Activated CD4-positive, alpha-beta T cell treated with anti-CD3 and anti-CD28 coated beads, Interleukin-2, amount 50 U/mL, for 1 hour (primary cell): Measurements from ENCODE around the gene PRDM7.
"Not testable (repeated sequence)": the region's sequence is repeated elsewhere in the genome, so short reads cannot be mapped to it uniquely, and the experiment has no call there.

ENCODE experiments used
- DNase-seq: peaks from one replicate; pipeline ENCODE4 v3.0.0-alpha.2; 2020

The PRDM7 gene

DNA sequence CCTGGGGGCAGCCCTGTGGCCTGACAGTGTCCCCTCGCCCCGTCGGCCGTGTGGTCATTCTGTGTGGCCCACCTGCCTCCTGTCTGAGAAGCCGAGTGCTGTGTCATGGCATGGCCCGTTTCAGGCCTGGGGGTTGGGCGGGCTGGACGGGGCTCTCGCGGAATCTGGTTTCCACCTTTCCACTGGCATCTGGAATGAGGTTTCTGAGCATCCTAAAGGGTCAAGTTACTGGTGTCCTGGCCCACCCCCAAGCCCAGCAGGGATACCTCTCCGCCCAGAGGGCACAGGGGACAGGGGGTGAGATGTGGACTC lies 65.7 kb downstream of the PRDM7 start:
- no peak for DNase-seq

DNA sequence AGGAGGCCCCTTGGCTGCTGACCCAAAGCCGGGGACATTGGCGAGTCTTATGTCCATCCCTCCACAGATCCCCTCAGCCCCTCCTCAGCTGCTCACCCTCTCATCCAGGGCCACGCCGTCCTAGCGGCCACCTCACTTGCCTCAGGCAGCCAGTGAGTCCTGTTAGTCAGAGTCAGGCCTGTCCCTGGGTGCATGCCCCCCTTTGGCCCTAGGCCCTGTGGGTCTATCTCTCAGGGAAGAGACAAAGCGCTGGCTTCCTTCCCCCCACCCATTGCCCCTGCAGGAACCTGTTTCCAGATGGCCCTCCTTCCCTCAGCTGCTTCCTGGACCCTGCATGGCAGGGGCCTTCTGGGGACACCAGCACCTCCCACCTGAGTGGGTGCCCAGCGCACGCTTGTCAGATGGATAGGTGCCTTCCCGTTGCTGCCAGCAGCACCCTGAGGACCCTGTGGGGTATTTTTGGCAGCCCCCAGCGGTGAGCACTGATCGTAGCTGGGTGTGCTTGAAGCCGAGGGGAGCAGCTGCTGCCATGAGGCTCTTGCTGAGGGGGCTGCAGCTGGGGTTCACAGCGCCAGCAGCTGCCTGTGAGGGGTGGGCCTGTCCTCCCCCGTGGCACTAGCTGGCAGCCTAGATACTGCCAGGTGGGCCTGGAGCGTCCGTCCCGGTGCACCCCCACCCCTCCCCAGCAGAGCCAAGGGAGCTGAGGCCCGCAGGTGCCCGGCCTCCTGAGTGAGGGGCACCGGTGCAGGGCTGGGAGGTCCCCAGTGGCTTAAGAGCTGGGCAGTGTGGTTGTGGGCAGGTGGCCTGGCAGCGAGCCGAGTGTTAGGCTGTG lies 66.2 kb downstream of the PRDM7 start:
- no peak for DNase-seq

DNA sequence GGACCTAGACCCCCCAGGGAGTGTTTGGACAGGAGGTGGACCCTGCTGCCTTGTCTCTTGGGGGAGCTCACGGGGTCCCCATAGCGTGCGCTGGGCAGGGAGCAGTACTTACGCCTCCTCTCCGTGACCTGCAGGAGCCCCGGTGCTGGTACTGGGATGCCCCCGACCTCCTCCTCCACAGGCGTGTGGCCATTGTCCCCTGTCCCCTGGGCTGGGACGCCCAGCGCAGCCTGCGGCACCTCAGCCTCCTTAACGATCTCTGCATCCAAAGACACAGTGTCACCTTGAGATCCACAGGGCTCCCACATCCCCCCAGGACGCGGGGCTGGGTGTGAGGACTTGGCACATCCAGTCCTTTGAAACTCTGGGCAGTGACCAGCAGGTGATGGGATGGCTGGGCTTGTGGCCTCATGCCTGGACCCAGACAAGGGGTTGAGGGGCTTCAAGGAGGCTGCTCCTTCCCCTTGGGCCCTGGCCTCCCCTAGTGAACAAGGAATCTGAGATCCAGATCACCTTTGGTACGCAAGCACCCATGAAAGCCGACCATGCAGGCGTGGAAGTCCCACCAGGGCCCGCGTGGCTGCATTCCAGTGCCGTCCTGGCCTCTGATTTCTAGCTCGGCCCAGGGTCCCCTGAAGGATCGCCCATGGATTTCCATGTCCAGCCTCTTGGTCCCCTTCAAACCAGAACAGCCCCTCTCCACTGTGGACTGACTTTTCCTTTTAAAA lies 67.8 kb downstream of the PRDM7 start:
- DNase-seq = no peak

DNA sequence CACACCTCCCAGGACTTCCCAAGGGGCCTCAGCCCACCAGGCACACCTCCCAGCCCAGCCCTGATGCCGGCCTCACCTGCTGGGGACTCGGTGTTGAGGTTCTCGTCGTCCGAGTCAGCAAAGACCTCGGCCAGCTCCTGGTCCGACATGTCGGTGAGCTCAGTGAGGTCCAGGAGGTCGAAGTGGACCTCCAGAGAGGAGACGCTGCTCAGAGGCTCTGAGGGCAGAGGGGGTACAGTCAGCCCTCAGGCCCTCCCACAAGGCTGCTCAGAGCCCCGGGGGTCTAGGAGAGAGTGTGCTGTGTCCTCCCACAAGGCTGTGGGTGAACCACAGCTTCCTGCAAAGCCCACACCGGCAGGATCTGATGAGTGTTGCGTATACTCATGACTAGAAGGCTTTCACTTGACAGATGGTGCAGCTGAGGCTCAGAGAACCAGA lies 68.4 kb downstream of the PRDM7 start:
- peak; percentile 53 for DNase-seq

DNA sequence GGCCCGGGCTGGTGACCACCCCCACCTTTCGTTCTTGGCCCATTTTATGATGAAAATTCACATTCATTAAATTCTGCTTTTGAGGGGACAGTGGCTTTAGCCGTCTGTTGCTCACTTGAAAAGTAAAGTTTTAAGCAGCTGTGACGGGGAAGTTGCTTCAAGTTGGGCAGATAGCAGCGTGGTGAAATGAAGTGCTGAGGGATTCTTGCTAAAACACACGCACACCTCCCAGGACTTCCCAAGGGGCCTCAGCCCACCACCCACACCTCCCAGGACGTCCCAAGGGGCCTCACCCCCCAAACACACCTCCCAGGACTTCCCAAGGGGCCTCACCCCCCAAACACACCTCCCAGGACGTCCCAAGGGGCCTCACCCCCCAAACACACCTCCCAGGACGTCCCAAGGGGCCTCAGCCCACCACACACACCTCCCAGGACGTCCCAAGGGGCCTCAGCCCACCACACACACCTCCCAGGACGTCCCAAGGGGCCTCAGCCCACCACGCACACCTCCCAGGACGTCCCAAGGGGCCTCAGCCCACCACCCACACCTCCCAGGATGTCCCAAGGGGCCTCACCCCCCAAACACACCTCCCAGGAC lies 69.4 kb downstream of the PRDM7 start:
- not testable (repeated sequence) for DNase-seq

DNA sequence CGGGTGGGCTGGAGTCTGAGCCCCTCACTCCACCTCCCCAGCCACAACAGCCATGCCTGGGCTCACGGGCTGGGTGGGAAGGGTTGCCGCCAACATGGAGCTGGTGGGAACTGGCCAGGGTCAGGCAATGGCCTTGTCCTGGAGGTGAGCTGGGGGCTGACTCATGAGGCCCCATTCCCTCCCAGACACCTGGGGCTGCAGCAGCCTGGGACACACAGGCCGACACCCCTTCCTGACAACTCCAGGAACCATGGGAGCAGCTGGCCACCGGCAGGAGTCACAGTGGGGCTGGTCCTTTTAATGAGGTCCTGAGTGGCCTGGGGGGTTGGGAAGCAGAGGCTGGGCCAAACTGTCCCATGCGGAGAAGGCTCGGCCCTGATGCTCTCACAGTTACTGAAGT lies 70.1 kb downstream of the PRDM7 start:
- no peak for DNase-seq
